KG1 (cell line): ENCODE measurements around the gene E2F2.
"Not testable (repeated sequence)": the region's sequence is repeated elsewhere in the genome, so short reads cannot be mapped to it uniquely, and the experiment has no call there.

Source experiments
- DNase-seq: peaks from one replicate; lab custom pipeline; 2025; lab: John Stamatoyannopoulos, UW

E2F2 gene

DNA sequence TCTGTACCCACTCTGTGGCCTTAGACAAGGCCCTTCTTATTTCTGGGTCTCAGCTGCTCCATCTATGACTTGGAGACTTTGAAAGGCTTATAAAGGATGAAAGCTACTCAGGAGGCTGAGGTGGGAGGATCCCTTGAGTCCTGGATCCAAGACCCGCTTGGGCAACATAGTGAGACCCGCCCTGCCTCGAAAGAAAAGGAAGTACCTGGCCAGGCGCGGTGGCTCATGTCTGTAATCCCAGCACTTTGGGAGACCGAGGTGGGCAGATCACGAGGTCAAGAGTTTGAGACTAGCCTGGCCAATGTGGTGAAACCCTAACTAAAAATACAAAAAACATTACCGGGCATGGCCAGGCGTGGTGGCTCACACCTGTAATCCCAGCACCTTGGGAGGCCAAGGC is 14.8 kb upstream of the E2F2 start:
- DNase-seq: no peak

- DNase-seq: peak; percentile 48
These were observed 13.7 kb upstream of the E2F2 start for GRCh38 chr1:23544444-23545389.

- DNase-seq: no peak
These were observed 12.8 kb upstream of the E2F2 start for GRCh38 chr1:23543707-23544443.

DNA sequence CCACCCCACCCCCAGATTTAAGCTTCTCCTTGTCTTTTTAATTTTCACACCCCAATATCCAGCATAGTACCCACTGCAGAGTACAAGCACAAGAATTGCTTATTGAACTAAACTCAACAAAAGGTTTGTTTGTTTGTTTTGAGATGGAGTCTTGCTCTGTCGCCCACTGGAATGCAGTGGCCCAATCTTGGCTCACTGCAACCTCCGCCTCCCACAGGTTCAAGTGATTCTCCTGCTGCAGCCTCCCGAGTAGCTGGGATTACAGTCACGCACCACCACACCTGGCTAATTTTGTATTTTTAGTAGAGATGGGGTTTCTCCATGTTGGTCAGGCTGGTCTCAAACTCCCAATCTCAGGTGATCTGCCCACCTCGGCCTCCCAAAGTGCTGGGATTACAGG is 11.9 kb upstream of the E2F2 start:
- not testable (repeated sequence) for DNase-seq

GRCh38 chr1:23539698-23540266 is 8.7 kb upstream of the E2F2 start:
- DNase-seq: peak; percentile 87

- DNase-seq: no peak
These were observed 6.4 kb upstream of the E2F2 start for GRCh38 chr1:23537296-23537973.

- DNase-seq: no peak
These were observed 2.4 kb upstream of the E2F2 start for GRCh38 chr1:23533246-23534023.

DNA sequence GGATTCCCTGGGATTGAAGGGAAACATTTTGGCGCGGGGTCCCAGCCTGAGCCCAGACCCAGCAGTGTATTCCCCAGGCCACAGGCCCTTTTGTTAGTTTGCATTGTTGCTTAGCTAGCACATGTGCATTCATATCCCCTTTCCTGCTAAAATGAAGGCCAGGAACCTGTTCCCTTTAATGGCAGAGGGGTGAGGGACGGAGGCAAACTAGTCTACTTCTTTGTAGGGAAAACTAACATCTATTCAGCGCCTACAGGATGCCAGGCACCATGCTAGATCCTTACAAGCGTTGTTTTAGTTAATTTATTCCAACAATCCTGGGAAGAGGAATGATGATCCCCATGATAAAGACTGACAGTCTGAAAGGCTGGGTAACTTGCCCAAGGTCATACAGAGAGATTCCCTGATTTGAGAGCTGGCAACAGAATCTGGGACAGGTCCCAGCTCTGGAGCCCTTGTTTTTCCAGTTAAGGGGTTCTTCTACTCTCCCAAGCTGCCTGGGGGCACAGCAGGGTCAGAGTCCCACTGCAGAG is 595 bp upstream of the E2F2 start:
- DNase-seq: no peak

DNA sequence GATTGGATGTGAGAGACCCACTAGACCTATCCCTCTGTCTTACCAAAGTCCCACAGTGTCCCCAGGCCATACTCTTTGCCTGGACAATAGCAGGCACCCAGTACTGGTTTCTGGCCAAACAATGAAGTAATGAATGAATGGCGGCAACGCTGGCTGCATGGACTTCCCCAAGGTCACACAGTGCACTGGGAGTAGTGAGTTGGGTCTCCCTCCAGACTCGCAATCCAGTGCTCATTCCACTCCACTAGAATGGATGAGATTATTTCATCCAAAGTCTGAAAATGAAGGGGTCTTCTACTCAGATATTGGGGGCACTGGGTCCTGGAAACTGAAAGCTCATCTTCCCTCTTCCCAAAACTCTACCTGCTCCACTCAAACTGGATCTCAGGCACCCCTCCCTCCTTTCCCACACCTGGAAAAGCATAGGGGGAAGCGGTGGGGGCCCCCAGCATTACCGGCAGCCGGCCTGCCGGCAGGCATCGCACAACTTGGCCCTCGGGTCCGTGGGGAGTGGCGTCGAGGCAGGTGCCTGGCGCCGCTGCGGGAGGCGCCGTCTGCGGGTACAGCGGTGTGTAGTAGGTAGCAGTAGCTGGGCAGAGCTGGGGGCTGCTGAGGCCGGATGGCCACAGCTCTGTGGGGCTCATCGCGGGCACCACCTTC is 816 bp downstream of the E2F2 start:
- DNase-seq: no peak

GRCh38 chr1:23529146-23530086 is 1.6 kb downstream of the E2F2 start:
- DNase-seq: no peak

- peak; percentile 22 for DNase-seq
These were observed 2.6 kb downstream of the E2F2 start for GRCh38 chr1:23528250-23528978.

DNA sequence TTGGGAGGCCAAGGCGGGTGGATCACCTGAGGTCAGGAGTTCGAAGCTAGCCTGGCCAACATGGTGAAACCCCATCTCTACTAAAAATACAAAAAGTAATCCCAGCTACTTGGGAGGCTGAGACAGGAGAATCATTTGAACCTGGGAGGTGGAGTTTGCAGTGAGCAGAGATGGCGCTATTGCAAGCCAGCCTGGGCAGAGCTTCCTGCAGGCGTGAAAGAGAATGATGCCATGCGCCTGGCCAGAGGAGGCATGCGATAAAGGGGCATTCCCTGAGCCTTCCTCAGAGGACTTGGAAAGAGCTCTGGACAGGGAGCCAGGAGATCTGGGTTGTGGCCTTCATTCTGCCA is 3.2 kb downstream of the E2F2 start:
- DNase-seq: no peak

DNA sequence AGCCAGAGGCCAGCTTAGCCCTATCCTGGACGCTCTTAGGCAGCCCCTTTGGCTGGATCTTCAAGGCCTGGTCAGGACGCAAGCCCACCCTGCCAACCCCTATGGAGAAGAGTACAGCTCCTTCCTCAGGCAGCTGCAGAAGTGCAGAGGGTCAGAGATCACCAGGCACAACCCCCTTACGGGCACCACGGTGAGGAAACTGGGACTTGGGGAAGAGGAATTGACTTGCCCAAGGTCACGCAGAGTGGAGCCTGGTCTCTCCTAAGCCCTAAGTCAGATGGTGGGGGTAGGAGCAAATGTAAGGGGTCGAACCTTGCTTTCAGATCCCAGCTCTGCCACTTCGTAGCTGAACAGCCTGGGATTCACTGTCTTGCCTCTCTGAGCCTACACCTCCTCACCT is 3.7 kb downstream of the E2F2 start:
- no peak for DNase-seq

DNA sequence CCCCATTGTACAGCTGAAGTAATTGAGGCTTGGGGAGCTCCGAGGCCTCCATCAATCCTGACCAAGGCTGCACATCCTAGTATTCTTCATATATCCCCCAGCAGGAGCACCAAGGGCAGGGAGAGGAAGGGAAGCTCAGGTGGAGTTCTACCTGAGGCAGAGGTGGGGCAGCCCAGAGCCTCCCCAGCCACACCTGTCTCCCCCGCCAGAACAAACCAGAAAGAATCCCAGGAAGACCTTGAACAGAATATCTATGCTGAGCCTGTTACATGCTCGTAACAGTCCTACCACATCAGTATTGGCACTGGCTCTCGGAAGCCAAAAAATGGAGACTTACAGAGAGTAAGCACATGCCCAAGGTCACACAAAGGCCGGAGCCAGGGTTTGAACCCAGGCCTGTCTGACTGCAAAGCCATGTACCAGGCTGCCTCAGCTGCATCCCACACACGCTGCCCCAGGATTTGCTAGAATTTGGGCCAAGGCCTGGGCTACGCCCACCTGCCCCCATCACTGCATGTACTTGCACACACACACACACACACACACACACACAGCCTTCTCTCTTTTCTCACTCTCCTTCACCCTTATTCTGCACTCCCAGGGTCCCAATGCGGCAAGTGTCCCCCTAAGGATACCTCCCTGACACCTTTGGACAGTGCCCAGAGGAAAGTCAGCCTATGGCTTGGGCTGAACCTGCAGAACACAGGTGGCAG is 4.5 kb downstream of the E2F2 start:
- no peak for DNase-seq

DNA sequence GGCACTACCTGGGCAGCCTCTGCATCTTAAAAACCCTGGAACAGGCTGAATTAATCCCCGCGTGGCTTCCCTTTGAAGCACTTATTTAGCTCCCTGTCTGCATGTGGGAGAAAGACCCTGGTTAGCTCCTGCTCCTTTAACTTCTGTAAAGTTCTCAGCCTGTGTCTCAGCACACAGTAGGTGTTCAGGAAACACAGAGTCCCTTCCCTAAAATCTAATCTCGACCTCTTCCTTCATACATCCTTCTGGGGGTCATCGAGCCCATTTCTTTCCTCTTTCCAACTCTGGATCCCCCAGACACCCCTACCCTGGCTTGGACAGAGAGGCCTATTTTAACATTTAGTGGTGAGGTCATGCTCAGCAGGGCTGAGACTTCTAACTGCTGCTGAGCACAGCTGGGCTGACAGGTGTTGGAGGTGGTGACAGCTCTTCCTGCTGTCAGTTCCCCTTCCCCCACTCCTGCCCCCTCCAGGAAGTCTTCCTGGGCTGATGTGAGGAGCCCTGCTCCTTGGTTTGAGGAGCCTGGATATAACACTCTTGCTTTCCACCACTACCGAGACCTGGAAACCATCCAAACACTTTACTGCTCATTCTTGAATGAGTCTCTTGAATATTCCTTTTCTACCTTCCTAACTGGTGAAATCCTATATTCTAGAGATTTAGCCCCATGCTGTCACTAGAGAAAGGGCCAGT is 5.3 kb downstream of the E2F2 start:
- DNase-seq: no peak

GRCh38 chr1:23524716-23525401 is 6.2 kb downstream of the E2F2 start:
- peak; percentile 41 for DNase-seq

- no peak for DNase-seq
These were observed 6.9 kb downstream of the E2F2 start for GRCh38 chr1:23524163-23524562.
